Dermis blood vessel endothelial cell (primary cell): ENCODE results near the gene ILK. TPM values are rescaled to one million over a fixed set of nuclear protein-coding genes. Genes with fewer than 3 reads are reported as not detected.
A peak's percentile ranks its signal among the peaks of the same experiment; 100 is the strongest.

Source experiments
- DNase-seq: peaks from one replicate; pipeline ENCODE4 v3.0.0; 2010
- total RNA-seq: library from RNA; depleted of rRNA; stranded (reverse); fragments of >200 nt; gene quantifications from 2 replicates; pipeline ENCODE4 v1.2.3, GENCODE V29; 2014

Gene ILK
- total RNA-seq, 1 donor from 2014 or later, result 163 TPM

- no peak for DNase-seq
Observed at GRCh38 chr11:6574816-6575715, 28.5 kb upstream of the ILK start.

- DNase-seq, result peak; percentile 79
Observed at GRCh38 chr11:6576471-6577373, 26.9 kb upstream of the ILK start.

- no peak for DNase-seq
Observed at GRCh38 chr11:6578134-6578533, 25.4 kb upstream of the ILK start.

GRCh38 chr11:6579681-6580080, 23.9 kb upstream of the ILK start:
- no peak for DNase-seq

GRCh38 chr11:6583584-6583983, 20.0 kb upstream of the ILK start:
- no peak for DNase-seq

GRCh38 chr11:6584528-6584927, 19.0 kb upstream of the ILK start:
- no peak for DNase-seq

- DNase-seq, result no peak
Observed at GRCh38 chr11:6586434-6587359, 16.9 kb upstream of the ILK start.

GRCh38 chr11:6587360-6587953, 16.1 kb upstream of the ILK start:
- DNase-seq, result no peak

- DNase-seq, result no peak
Observed at GRCh38 chr11:6588018-6588417, 15.6 kb upstream of the ILK start.

- no peak for DNase-seq
Observed at GRCh38 chr11:6594142-6594768, 9.3 kb upstream of the ILK start.

GRCh38 chr11:6596239-6596877, 7.2 kb upstream of the ILK start:
- no peak for DNase-seq

- no peak for DNase-seq
Observed at GRCh38 chr11:6598555-6598954, 5.0 kb upstream of the ILK start.

GRCh38 chr11:6599449-6599848, 4.1 kb upstream of the ILK start:
- no peak for DNase-seq

- DNase-seq, result no peak
Observed at GRCh38 chr11:6599881-6600390, 3.6 kb upstream of the ILK start.

GRCh38 chr11:6601041-6601461, 2.5 kb upstream of the ILK start:
- DNase-seq, result no peak

- no peak for DNase-seq
Observed at GRCh38 chr11:6602096-6602940, 1.3 kb upstream of the ILK start.

GRCh38 chr11:6604081-6604626, 580 bp downstream of the ILK start:
- peak; percentile 77 for DNase-seq

- DNase-seq, result no peak
Observed at GRCh38 chr11:6604790-6605189, 1.2 kb downstream of the ILK start.

- DNase-seq, result peak; percentile 97
Observed at GRCh38 chr11:6606471-6607189, 3.1 kb downstream of the ILK start.
